Posterior cingulate gyrus (tissue), 11 donors: ENCODE results near the gene SEMA6B.

Source experiments
- DNase-seq, 10 donors: peaks; one replicate each; pipeline versions ENCODE4 v3.0.0 to v3.0.0-alpha.2; 2020 to 2021; ENCODE audit warnings: mixed read lengths in 3 of 10
- intact Hi-C: fragments of 100-400 bp; cut with DNase I; formaldehyde crosslinking; loops from one replicate; pipeline ENCODE4 v1.15.1; 2023

The SEMA6B gene

GRCh38 chr19:4589579-4590410 lies 30.3 kb upstream of the SEMA6B start:
- intact Hi-C loops: no loop called here
- DNase-seq: peak in 1 of 10 donors; percentile 29

GRCh38 chr19:4588291-4588761 lies 28.8 kb upstream of the SEMA6B start:
- no peak for DNase-seq
- intact Hi-C loops: no loop called here

DNA sequence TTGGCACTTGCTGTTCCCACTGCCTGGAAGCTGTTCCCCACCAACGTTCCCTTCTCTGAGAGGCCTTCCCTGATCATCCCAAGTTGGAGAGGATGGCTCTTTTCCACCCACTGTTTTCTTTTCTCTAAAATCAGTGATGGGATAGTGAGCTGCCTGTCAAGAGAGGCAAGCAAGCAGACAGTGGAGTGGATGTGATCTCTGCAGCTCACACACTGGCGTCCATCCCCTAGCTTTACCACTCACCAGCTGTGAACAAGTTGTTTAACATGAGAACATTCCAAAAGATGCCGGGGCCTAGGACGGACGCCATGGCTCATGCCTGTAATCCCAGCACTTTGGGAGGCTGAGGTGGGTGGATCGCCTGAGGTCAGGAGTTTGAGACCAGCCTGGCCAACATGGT lies 28.0 kb upstream of the SEMA6B start:
- intact Hi-C loops: no loop called here
- DNase-seq: no peak

GRCh38 chr19:4586691-4587090 lies 27.2 kb upstream of the SEMA6B start:
- no peak for DNase-seq
- intact Hi-C loops: no loop called here

DNA sequence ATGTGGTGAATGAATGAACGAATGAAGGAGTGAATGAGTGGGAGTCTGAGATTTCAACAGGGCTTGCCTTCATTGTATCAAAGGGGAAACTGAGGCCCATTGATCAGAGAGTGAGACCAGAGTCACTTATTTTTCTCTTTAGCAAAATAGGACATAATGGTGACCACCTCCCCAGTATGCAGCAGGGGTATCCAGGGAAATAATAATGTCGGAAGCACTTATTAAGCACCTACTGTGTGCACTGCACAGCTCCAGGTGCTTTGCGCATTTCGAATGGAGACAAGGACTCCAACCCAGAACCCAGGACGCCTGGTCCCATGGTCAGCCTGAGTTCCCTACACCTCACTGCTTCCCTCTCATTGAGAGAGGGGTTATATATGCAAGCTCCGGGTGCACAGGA lies 26.8 kb upstream of the SEMA6B start:
- DNase-seq: no peak
- intact Hi-C loops: no loop called here

DNA sequence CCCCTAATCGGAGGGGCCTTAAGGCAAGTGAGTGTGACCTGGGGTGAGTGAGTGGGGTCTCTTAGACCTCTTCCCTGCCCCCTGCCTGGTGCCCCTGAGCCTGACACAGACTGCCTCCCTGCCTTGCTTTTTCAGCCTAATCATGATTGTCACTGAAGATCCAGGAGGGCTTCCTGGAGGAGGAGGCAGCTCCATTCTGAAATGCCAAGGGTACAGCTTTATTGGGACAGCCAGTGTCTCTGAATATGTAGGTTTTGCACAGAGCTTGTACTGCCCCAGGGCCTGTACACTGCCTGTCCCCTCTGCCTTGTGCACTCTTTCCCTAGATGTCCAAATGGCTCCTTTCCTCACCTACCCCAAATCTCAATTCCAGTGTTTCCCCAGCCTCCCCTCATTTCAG lies 26.1 kb upstream of the SEMA6B start:
- intact Hi-C loops: no loop called here
- no peak for DNase-seq

DNA sequence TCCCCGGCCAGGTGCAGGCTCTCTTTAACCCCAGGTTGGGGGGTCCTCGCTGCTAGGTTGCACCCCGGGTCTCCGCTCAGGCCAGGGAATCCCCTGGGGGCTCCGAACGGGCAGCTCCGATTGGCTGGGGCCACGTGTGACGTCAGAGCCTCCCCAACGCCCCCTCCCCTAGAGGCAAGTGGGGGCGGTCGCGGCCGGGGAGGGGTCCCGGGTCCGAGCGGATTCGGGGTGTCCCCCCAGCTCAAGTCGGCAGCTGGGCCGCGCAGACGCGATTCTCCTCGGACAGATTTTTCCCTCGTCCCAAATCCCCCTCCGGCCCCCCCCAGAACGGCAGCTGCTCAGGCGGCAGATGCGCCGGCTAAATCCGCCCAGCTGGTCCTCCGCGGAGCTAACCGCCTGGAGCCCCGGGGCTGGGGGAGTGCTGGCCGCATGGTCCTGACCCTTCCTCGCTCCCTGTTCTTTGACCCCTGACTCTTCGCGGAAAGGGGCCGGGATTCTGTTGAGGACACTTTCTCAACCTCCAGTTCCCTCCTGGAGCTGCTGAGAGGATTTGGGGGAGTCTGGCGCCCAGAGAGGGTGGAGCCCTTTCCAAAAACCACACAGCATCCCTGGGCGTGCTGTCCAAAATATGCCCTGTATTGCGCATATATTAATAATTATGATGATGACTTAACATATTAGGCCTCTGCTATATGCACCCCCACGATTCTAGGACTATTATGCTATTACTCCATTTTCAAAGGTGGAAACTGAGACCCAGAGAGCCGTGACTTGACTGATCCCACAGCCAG lies 25.4 kb upstream of the SEMA6B start:
- intact Hi-C loops: no loop called here
- peak in 8 of 10 donors; percentile 25 to 91 (median 34) for DNase-seq

- intact Hi-C loops: no loop called here
- DNase-seq: peak in 9 of 10 donors; percentile 30 to 93 (median 56)
Observed at GRCh38 chr19:4583961-4584669, 24.6 kb upstream of the SEMA6B start.

- DNase-seq: no peak
- intact Hi-C loops: no loop called here
Observed at GRCh38 chr19:4582980-4583842, 23.7 kb upstream of the SEMA6B start.

- DNase-seq: peak in 7 of 10 donors; percentile 23 to 92 (median 47)
- intact Hi-C loops: no loop called here
Observed at GRCh38 chr19:4581666-4582553, 22.4 kb upstream of the SEMA6B start.

- intact Hi-C loops: no loop called here
- peak in 1 of 10 donors; percentile 14 for DNase-seq
Observed at GRCh38 chr19:4580961-4581665, 21.6 kb upstream of the SEMA6B start.

DNA sequence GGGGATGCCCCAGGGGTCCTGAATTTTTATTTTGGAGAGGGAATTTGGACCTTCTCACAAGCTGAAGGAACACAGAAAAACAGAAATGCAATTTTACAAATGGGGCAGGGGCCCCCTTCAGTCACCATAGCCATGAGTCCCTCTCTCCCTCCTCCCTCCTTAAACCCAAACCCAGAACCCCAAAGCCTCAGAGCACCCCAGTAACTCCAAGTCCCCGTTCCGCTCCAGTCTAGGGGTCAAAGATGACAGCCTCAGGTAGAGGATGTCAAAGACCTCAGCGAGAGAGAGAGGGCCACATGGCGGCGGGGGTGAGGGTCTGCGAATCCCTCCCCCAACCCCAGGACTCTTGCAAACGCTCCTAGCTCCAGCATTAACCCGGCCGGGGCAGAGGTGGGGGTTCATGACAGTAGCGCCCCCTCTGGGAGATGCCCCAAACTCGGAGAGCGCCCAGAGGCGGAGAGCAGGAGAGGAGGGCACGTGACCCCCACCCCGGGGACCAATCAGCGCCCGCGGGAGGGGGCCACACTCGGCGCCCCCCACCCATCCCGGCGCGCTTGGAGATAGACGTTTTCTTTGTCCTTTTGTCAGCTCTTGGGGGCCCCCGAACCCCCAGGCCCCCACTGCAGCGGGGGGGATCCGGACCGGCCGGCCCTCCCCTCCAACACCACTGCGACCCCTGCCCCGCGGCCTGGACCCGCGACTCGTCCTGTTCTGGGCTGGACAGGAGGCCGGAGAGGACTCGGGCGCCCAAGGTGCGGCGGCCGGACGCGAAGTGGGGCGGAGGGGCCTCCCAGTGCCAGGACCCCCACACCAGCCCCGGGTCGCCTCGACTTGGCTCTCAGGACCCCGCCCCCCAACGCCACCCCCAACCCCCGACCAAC lies 20.8 kb upstream of the SEMA6B start:
- intact Hi-C loops: no loop called here
- peak in 3 of 10 donors; percentile 32 to 83 (median 32) for DNase-seq

GRCh38 chr19:4579389-4579788 lies 19.9 kb upstream of the SEMA6B start:
- intact Hi-C loops: no loop called here
- DNase-seq: peak in 1 of 10 donors; percentile 61

DNA sequence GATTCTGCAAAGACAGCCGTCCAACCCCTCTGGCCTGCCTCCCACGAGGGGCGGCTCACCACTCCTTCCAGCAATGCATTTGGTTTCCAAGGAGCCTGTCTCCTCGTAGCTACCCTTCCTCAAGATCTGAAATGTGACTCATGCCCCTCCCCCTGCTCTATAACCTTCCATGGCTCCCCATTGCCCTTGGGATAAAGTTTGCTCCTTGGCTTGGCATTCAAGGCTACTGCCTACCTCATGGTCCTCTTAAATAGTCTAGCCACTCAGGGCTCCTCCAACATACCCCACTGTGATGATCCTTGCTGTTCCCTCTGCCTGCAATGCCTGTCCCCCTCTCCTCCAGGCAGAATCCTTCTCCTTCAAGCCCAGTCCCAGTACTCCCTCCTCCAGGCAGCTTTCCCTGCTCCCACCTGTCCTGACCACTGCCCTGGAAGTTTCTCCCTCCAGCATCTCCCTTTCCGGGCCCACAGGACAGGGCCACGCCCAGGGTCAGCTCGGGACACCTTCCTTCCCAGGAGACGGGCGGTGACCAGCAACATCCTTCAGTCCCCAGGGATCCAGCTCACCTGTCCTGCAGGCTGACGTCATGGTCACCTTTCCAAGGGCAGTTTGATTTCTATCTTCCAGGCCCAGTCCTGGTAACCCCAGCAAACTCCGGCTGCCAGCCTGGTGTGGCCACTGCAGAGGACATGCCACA lies 19.2 kb upstream of the SEMA6B start:
- intact Hi-C loops: no loop called here
- DNase-seq: no peak

- DNase-seq: no peak
- intact Hi-C loops: loop anchor here (2.0 kb wide), 1 partner anchor 60 kb away; no protein-coding TSS in a partner anchor
Observed at GRCh38 chr19:4577020-4577782, 17.7 kb upstream of the SEMA6B start.
